Measurements from ENCODE around the gene DAGLB. TPM values are rescaled to one million over a fixed set of nuclear protein-coding genes. Genes with fewer than 3 reads are reported as not detected.

The DAGLB gene
- total RNA-seq, 2 experiments from 2014 or later = 22.0 to 22.9 TPM

- H3K9me3 Mint-ChIP-seq = no peaks in the 10 kb centered on the region
- no peak for TF ChIP-seq CTCF (IDR thresholded peaks at IDR 0.05)
- H3K4me3 Mint-ChIP-seq = no peak overlapping the region
- ATAC-seq (ENCODE audit: poor library complexity) (no peak), DNase-seq (no peak)
- ChIA-PET POLR2A (no interaction called here), CTCF (interaction anchor here (1.7 kb wide), 1 partner anchor 18 kb away, joined by 3 read pairs; no protein-coding TSS in a partner anchor)
- Histone ChIP-seq H3K4me3 (ENCODE audit: low read length) (no peak overlapping the region), H3K27me3 (ENCODE audit: control insufficient read depth in 1 of 2, insufficient read depth in 2 of 2, low read length in 2 of 2) (no peaks in the 10 kb centered on the region), H3K4me1 (ENCODE audit: insufficient read depth, low read length) (peaks cover 34% of the 10 kb centered on the region), H3K9me3 (ENCODE audit: control insufficient read depth in 1 of 2, insufficient read depth in 1 of 2, low read length in 2 of 2) (no peaks in the 10 kb centered on the region), H3K36me3 (ENCODE audit: insufficient read depth, low read length) (peaks cover 26% of the 10 kb centered on the region), H3K27ac (ENCODE audit: low read depth in 1 of 2, low read length in 2 of 2) (no peak overlapping the region)
- intact Hi-C loops (cut with DNase I, micrococcal nuclease) = no loop called here
- peaks cover 69% of the 10 kb centered on the region for H3K4me1 Mint-ChIP-seq (ENCODE audit: low read depth)
- H3K36me3 Mint-ChIP-seq (ENCODE audit: low read depth) = peaks cover 65% of the 10 kb centered on the region
- H3K27me3 Mint-ChIP-seq = no peaks in the 10 kb centered on the region
- peak overlapping the region; percentile 74 for H3K27ac Mint-ChIP-seq
Measured at GRCh38 chr7:6477318-6477660, 29.5 kb upstream of the DAGLB start.

- H3K36me3 Mint-ChIP-seq (ENCODE audit: low read depth) = peaks cover 70% of the 10 kb centered on the region
- H3K27me3 Mint-ChIP-seq = no peaks in the 10 kb centered on the region
- Histone ChIP-seq H3K9me3 (ENCODE audit: control insufficient read depth in 1 of 2, insufficient read depth in 1 of 2, low read length in 2 of 2) (no peaks in the 10 kb centered on the region), H3K4me3 (ENCODE audit: low read length) (no peak overlapping the region), H3K36me3 (ENCODE audit: insufficient read depth, low read length) (peaks cover 30% of the 10 kb centered on the region), H3K27ac (ENCODE audit: low read depth in 1 of 2, low read length in 2 of 2) (no peak overlapping the region), H3K4me1 (ENCODE audit: insufficient read depth, low read length) (peaks cover 29% of the 10 kb centered on the region), H3K27me3 (ENCODE audit: control insufficient read depth in 1 of 2, insufficient read depth in 2 of 2, low read length in 2 of 2) (no peaks in the 10 kb centered on the region)
- DNase-seq = no peak
- no peak overlapping the region for H3K4me3 Mint-ChIP-seq
- CTCF ChIA-PET = no interaction called here
- ATAC-seq (ENCODE audit: poor library complexity) = no peak
- POLR2A ChIA-PET = interaction anchor here (0.9 kb wide), 1 partner anchor 28 kb away, joined by 3 read pairs; no protein-coding TSS in a partner anchor
- TF ChIP-seq CTCF (IDR thresholded peaks at IDR 0.05) = no peak
- no peaks in the 10 kb centered on the region for H3K9me3 Mint-ChIP-seq
- H3K27ac Mint-ChIP-seq = peak overlapping the region; percentile 74
- peaks cover 63% of the 10 kb centered on the region for H3K4me1 Mint-ChIP-seq (ENCODE audit: low read depth)
- intact Hi-C loops (cut with DNase I, micrococcal nuclease) = no loop called here
Measured at GRCh38 chr7:6476596-6477317, 29.0 kb upstream of the DAGLB start.

- peaks cover 35% of the 10 kb centered on the region for H3K36me3 ChIP-seq (ENCODE audit: insufficient read depth, low read length)
- H3K9me3 Mint-ChIP-seq = no peaks in the 10 kb centered on the region
- no peaks in the 10 kb centered on the region for H3K27me3 Mint-ChIP-seq
- CTCF ChIA-PET = no interaction called here
- POLR2A ChIA-PET = no interaction called here
- ATAC-seq (ENCODE audit: poor library complexity) (no peak), DNase-seq (no peak)
- H3K4me3 Mint-ChIP-seq = no peak overlapping the region
- H3K27me3 ChIP-seq (ENCODE audit: control insufficient read depth in 1 of 2, insufficient read depth in 2 of 2, low read length in 2 of 2) = no peaks in the 10 kb centered on the region
- H3K9me3 ChIP-seq (ENCODE audit: control insufficient read depth in 1 of 2, insufficient read depth in 1 of 2, low read length in 2 of 2) = no peaks in the 10 kb centered on the region
- peaks cover 55% of the 10 kb centered on the region for H3K4me1 Mint-ChIP-seq (ENCODE audit: low read depth)
- peak overlapping the region; percentile 74 for H3K27ac Mint-ChIP-seq
- intact Hi-C loops (cut with DNase I, micrococcal nuclease) = no loop called here
- H3K27ac ChIP-seq (ENCODE audit: low read depth in 1 of 2, low read length in 2 of 2) = no peak overlapping the region
- TF ChIP-seq CTCF (IDR thresholded peaks at IDR 0.05) = no peak
- peaks cover 70% of the 10 kb centered on the region for H3K36me3 Mint-ChIP-seq (ENCODE audit: low read depth)
- no peak overlapping the region for H3K4me3 ChIP-seq (ENCODE audit: low read length)
- H3K4me1 ChIP-seq (ENCODE audit: insufficient read depth, low read length) = peaks cover 24% of the 10 kb centered on the region
Measured at GRCh38 chr7:6475433-6476186, 27.9 kb upstream of the DAGLB start.
